H1 (cell line): ENCODE results near the gene ARHGEF6. TPM values are rescaled to one million over a fixed set of nuclear protein-coding genes. Genes with fewer than 3 reads are reported as not detected.

Experiments
- CTCF ChIA-PET: fragments of 300-600 bp; sonication (Branson Sonifier 250); formaldehyde crosslinking; loops from one replicate; lab custom pipeline; 2021; ENCODE audit not compliant: partially characterized antibody; lab: Charles Lee
- POLR2A ChIA-PET: fragments of 300-600 bp; sonication (Branson Sonifier 250); formaldehyde crosslinking; loops from one replicate; lab custom pipeline; 2021; ENCODE audit warnings: inconsistent platforms; ENCODE audit not compliant: partially characterized antibody; lab: Charles Lee
- DNase-seq, 2 experiments: peaks; one replicate each; pipeline versions ENCODE4 v3.0.0 to v3.0.0-alpha.2; 2010 to 2022; ENCODE audit warnings: low spot score in 2 of 2, low read depth in 1 of 2, mixed read lengths in 1 of 2
- FAIRE-seq: peaks from 2 replicates; lab custom pipeline; 2011; peaks lifted over from hg19 to GRCh38; lab: Jason Lieb, UNC
- H2AFZ ChIP-seq: 2 replicates; pipeline ENCODE4 v1.8.1; 2012; ENCODE audit warnings: low read length, inconsistent platforms
- H2AK5ac ChIP-seq: 2 replicates; pipeline ENCODE4 v1.6.1; 2013; ENCODE audit warnings: low read depth, low read length
- H2BK120ac ChIP-seq: replicated peaks from 2 replicates; pipeline ENCODE3; 2013; ENCODE audit warnings: low read depth, low read length, inconsistent platforms
- H2BK12ac ChIP-seq: 2 replicates; pipeline ENCODE4 v1.6.1; 2013; ENCODE audit warnings: low read depth, low read length
- H2BK15ac ChIP-seq: 2 replicates; pipeline ENCODE4 v1.6.1; 2013; ENCODE audit warnings: low read length
- H2BK20ac ChIP-seq: 2 replicates; pipeline ENCODE4 v1.6.1; 2013; ENCODE audit warnings: low read length
- H2BK5ac ChIP-seq: 2 replicates; pipeline ENCODE4 v1.6.1; 2013; ENCODE audit warnings: low read depth, low read length
- H3K14ac ChIP-seq: 2 replicates; pipeline ENCODE4 v1.6.1; 2013; ENCODE audit warnings: inconsistent platforms; ENCODE audit not compliant: insufficient read length
- H3K18ac ChIP-seq: 2 replicates; pipeline ENCODE4 v1.6.1; 2013; ENCODE audit warnings: low read length; ENCODE audit errors: extremely low read depth
- H3K23ac ChIP-seq: 2 replicates; pipeline ENCODE4 v1.6.1; 2013; ENCODE audit warnings: inconsistent platforms; ENCODE audit not compliant: insufficient read length
- H3K23me2 ChIP-seq: 2 replicates; pipeline ENCODE4 v1.6.1; 2013; ENCODE audit warnings: low read depth, low read length
- H3K27ac ChIP-seq: 2 replicates; pipeline ENCODE4 v1.6.1; 2011; ENCODE audit warnings: low read depth, low read length, inconsistent platforms
- H3K27me3 ChIP-seq, 4 experiments: replicated peaks in 1 of 4; 1 replicate in 1 of 4; 2 replicates in 3 of 4; pipeline versions ENCODE4 v1.6.1 to v1.8.1; 2011 to 2013; ENCODE audit warnings: low read length in 3 of 4, mild to moderate bottlenecking in 3 of 4, inconsistent platforms in 2 of 4, mixed read lengths in 2 of 4, moderate library complexity in 1 of 4; ENCODE audit not compliant: control insufficient read depth in 3 of 4, insufficient read depth in 3 of 4; ENCODE audit errors: extremely low read depth in 1 of 4
- H3K36me3 ChIP-seq, 4 experiments: 2 replicates each; pipeline versions ENCODE4 v1.6.1 to v1.8.1; 2011 to 2013; ENCODE audit warnings: mild to moderate bottlenecking in 4 of 4, low read length in 3 of 4, moderate library complexity in 2 of 4, control low read depth in 1 of 4, inconsistent platforms in 1 of 4; ENCODE audit not compliant: insufficient read depth in 4 of 4, control insufficient read depth in 2 of 4
- H3K4ac ChIP-seq: replicated peaks from 2 replicates; pipeline ENCODE3; 2013; ENCODE audit warnings: low read length, low read depth, mixed read lengths, inconsistent platforms; ENCODE audit not compliant: insufficient read length
- H3K4me1 ChIP-seq, 4 experiments: replicated peaks in 1 of 4; 1 replicate in 1 of 4; 2 replicates in 3 of 4; pipeline versions ENCODE4 v1.6.1 to v1.8.1; 2011 to 2013; ENCODE audit warnings: low read length in 3 of 4, inconsistent platforms in 2 of 4, mixed read lengths in 1 of 4; ENCODE audit not compliant: insufficient read depth in 4 of 4, control insufficient read depth in 3 of 4
- H3K4me2 ChIP-seq, 2 experiments: 2 replicates each; pipeline versions ENCODE4 v1.6.1 to v1.8.1; 2011 to 2013; ENCODE audit warnings: low read depth in 2 of 2, low read length in 2 of 2, control low read depth in 1 of 2, inconsistent platforms in 1 of 2, mild to moderate bottlenecking in 1 of 2; ENCODE audit not compliant: insufficient read depth in 1 of 2
- H3K4me3 ChIP-seq, 4 experiments: fragments of 200-600, 300-600 bp in 1 of 4; sonication (generic), shearing (Covaris generic), sonication (Bioruptor Twin) in 1 of 4; 2 replicates each; pipeline versions ENCODE4 v1.5.1 to v1.8.1; 2011 to 2016; ENCODE audit warnings: low read length in 4 of 4, low read depth in 3 of 4, control low read depth in 2 of 4, inconsistent platforms in 2 of 4, mild to moderate bottlenecking in 2 of 4, mixed read lengths in 1 of 4, moderate library complexity in 1 of 4; ENCODE audit not compliant: insufficient read depth in 2 of 4; ENCODE audit errors: extremely low read depth in 1 of 4
- H3K56ac ChIP-seq: replicated peaks from 2 replicates; pipeline ENCODE3; 2013; ENCODE audit warnings: low read depth, mild to moderate bottlenecking, mixed read lengths, low read length, inconsistent platforms; ENCODE audit not compliant: insufficient read length
- H3K79me1 ChIP-seq: 2 replicates; pipeline ENCODE4 v1.6.1; 2013; ENCODE audit warnings: low read depth, low read length, control low read depth
- H3K79me2 ChIP-seq, 2 experiments: 2 replicates each; pipeline versions ENCODE4 v1.6.1 to v1.8.1; 2012 to 2013; ENCODE audit warnings: low read length in 2 of 2, mild to moderate bottlenecking in 2 of 2, inconsistent platforms in 1 of 2; ENCODE audit not compliant: insufficient read depth in 2 of 2, control insufficient read depth in 1 of 2
- H3K9ac ChIP-seq, 4 experiments: replicated peaks in 1 of 4; 1 replicate in 1 of 4; 2 replicates in 3 of 4; pipeline versions ENCODE4 v1.6.1 to v1.8.1; 2011 to 2013; ENCODE audit warnings: low read depth in 3 of 4, low read length in 3 of 4, control low read depth in 2 of 4, mild to moderate bottlenecking in 2 of 4, moderate library complexity in 2 of 4, inconsistent platforms in 1 of 4; ENCODE audit errors: extremely low read depth in 1 of 4
- H3K9me3 ChIP-seq, 2 experiments: 2 replicates each; pipeline versions ENCODE4 v1.6.1 to v1.8.1; 2012 to 2013; ENCODE audit warnings: mild to moderate bottlenecking in 2 of 2, moderate library complexity in 2 of 2, control low read depth in 1 of 2, inconsistent platforms in 1 of 2, low read depth in 1 of 2, low read length in 1 of 2, mixed read lengths in 1 of 2; ENCODE audit not compliant: insufficient read depth in 2 of 2
- H4K20me1 ChIP-seq, 2 experiments: replicated peaks in 1 of 2; 2 replicates each; pipeline versions ENCODE3 to v1.8.1; 2011 to 2013; ENCODE audit warnings: inconsistent platforms in 2 of 2, low read length in 2 of 2, mild to moderate bottlenecking in 1 of 2; ENCODE audit not compliant: insufficient read depth in 2 of 2, control insufficient read depth in 1 of 2
- H4K5ac ChIP-seq: 2 replicates; pipeline ENCODE4 v1.6.1; 2013; ENCODE audit warnings: low read length, low read depth, mixed read lengths, inconsistent platforms; ENCODE audit not compliant: insufficient read length
- H4K8ac ChIP-seq: 2 replicates; pipeline ENCODE4 v1.8.0; 2013; ENCODE audit warnings: mild to moderate bottlenecking, moderate library complexity, low read length, inconsistent platforms; ENCODE audit not compliant: insufficient read depth; ENCODE audit errors: extremely low read depth
- H4K91ac ChIP-seq: replicated peaks from 2 replicates; pipeline ENCODE3; 2013; ENCODE audit warnings: low read length, mixed read lengths, inconsistent platforms; ENCODE audit not compliant: insufficient read length
- SP1 ChIP-seq: IDR thresholded peaks from 2 replicates; pipeline ENCODE4 v1.6.1; 2011; ENCODE audit warnings: low read depth, low read length
- SP2 ChIP-seq: IDR thresholded peaks from 2 replicates; pipeline ENCODE4 v1.6.1; 2012; ENCODE audit warnings: mild to moderate bottlenecking, low read length, inconsistent platforms
- WGBS, 2 experiments: shearing (Covaris generic) in 1 of 2; methylation state at CpG; one replicate each; pipeline versions ENCODE4 v1.1.6 to v1.1.7; 2013 to 2015; ENCODE audit warnings: low lambda C conversion rate in 2 of 2, mixed read lengths in 2 of 2, inconsistent platforms in 1 of 2, low coverage in 1 of 2, missing lambda C conversion rate in 1 of 2; ENCODE audit not compliant: insufficient replicate concordance in 2 of 2, insufficient coverage in 1 of 2, insufficient read length in 1 of 2; ENCODE audit errors: extremely low coverage in 1 of 2, missing lambda C conversion rate in 1 of 2; 5-methylcytosine and 5-hydroxymethylcytosine counted together
- polyA plus RNA-seq, 7 experiments: library from polyadenylated mRNA; depleted of rRNA in 3 of 7; stranded (reverse) in 5 of 7; unstranded in 2 of 7; fragments of >200 nt in 5 of 7; fragments of 200-250 nt in 2 of 7; gene quantifications; 1 replicate in 5 of 7; 2 replicates in 1 of 7; 4 replicates in 1 of 7; pipeline versions ENCODE4 v1.2.1 to v1.2.3, GENCODE V29; 2011 to 2013; ENCODE audit warnings: missing spikeins in 2 of 7, mixed read lengths in 2 of 7
- total RNA-seq: library from RNA; stranded (reverse); fragmentation: NEBNext Ultra II Directional; extraction: Animal tissue kit (Norgen Biotek cat#: 25700); gene quantifications from 2 replicates; pipeline ENCODE4 v1.2.1, GENCODE V29; 2021

ARHGEF6 gene
- total and polyA plus RNA-seq, 2 of the 8 experiments (the other 6 are each of a cell fraction or from before 2014, with no cell fraction given): 3.6 to 3.7 TPM

- Histone ChIP-seq H3K79me2 (no peaks in the 10 kb centered on the region), H4K91ac (no peak overlapping the region), H3K14ac (no peak overlapping the region), H3K18ac (no peak overlapping the region; the same call in 1 of the 2 replicates), H3K4me3 (peak overlapping the region in 1 of 4 experiments; percentile 71; a peak in 1 of 8 replicates), H3K4ac (no peak overlapping the region), H3K79me1 (no peaks in the 10 kb centered on the region), H2BK12ac (no peak overlapping the region), H3K9me3 (no peaks in the 10 kb centered on the region), H3K23ac (no peak overlapping the region), H3K27ac (no peak overlapping the region), H4K8ac (no peak overlapping the region), H4K20me1 (no peaks in the 10 kb centered on the region), H2BK120ac (no peak overlapping the region), H3K56ac (no peak overlapping the region), H4K5ac (no peak overlapping the region), H3K9ac (no peak overlapping the region), H3K4me1 (peaks cover 0 to 6% (median under 1%) of the 10 kb centered on the region in 4 experiments; a peak in 3 of 7 replicates), H3K27me3 (no peaks in the 10 kb centered on the region), H2BK5ac (no peak overlapping the region), H3K23me2 (peaks cover 3% of the 10 kb centered on the region; the same call in 1 of the 2 replicates), H2AFZ (no peak overlapping the region), H3K36me3 (no peaks in the 10 kb centered on the region), H3K4me2 (peak overlapping the region in 1 of 2 experiments; percentile 86; a peak in 1 of 4 replicates), H2BK20ac (no peak overlapping the region), H2BK15ac (no peak overlapping the region), H2AK5ac (no peak overlapping the region)
- ChIA-PET POLR2A (interaction anchor here (0.8 to 0.9 kb wide), 2 partner anchors 111 to 140 kb away, joined by 3 read pairs; no protein-coding TSS in a partner anchor), CTCF (interaction anchor here (0.6 to 1.2 kb wide), 2 partner anchors 60 to 61 kb away, joined by 3 read pairs; no protein-coding TSS in a partner anchor)
- 48% methylated on average over 7 of the region's 7 CpGs; no CpG with 5 or more reads in 1 of the 2 experiments for WGBS, 2 experiments
- FAIRE-seq: peak; percentile 24
- TF ChIP-seq SP2: no peak
- TF ChIP-seq SP1: peak; percentile 44; the same call in 1 of the 2 replicates
- peak in 1 of 2 experiments; percentile 15 for DNase-seq
Measured at GRCh38 chrX:136768469-136769084, 12.2 kb downstream of the ARHGEF6 start.
